DMS79 (cell line): ENCODE measurements around the gene CLIC4.
"Not testable (repeated sequence)": the region's sequence is repeated elsewhere in the genome, so short reads cannot be mapped to it uniquely, and the experiment has no call there.

Experiments
- DNase-seq: peaks from one replicate; lab custom pipeline; 2025; lab: John Stamatoyannopoulos, UW

Gene CLIC4

GRCh38 chr1:24744911-24745710 is at the start of gene CLIC4:
Gene CLIC4 (plus strand): TSS chr1:24745447. CDS start chr1:24745554, 107 bp downstream.
- peak; percentile 97 for DNase-seq

- no peak for DNase-seq
Observed at GRCh38 chr1:24696041-24696755, 49.0 kb upstream of the CLIC4 start.

- no peak for DNase-seq
Observed at GRCh38 chr1:24696756-24697330, 48.4 kb upstream of the CLIC4 start.

GRCh38 chr1:24697453-24698001 is 47.7 kb upstream of the CLIC4 start:
- DNase-seq = not testable (repeated sequence)

- DNase-seq = not testable (repeated sequence)
Observed at GRCh38 chr1:24698326-24698725, 46.9 kb upstream of the CLIC4 start.

- no peak for DNase-seq
Observed at GRCh38 chr1:24699628-24700027, 45.6 kb upstream of the CLIC4 start.

- DNase-seq = peak; percentile 67
Observed at GRCh38 chr1:24702511-24703293, 42.5 kb upstream of the CLIC4 start.

- peak; percentile 68 for DNase-seq
Observed at GRCh38 chr1:24704411-24705259, 40.6 kb upstream of the CLIC4 start.

- peak; percentile 99 for DNase-seq
Observed at GRCh38 chr1:24705260-24706073, 39.8 kb upstream of the CLIC4 start.

GRCh38 chr1:24706074-24706389 is 39.2 kb upstream of the CLIC4 start:
- not testable (repeated sequence) for DNase-seq

GRCh38 chr1:24707687-24708086 is 37.6 kb upstream of the CLIC4 start:
- DNase-seq = no peak

- no peak for DNase-seq
Observed at GRCh38 chr1:24708938-24709337, 36.3 kb upstream of the CLIC4 start.

GRCh38 chr1:24709791-24710441 is 35.3 kb upstream of the CLIC4 start:
- DNase-seq = no peak

- no peak for DNase-seq
Observed at GRCh38 chr1:24711329-24711728, 33.9 kb upstream of the CLIC4 start.

GRCh38 chr1:24713176-24713575 is 32.1 kb upstream of the CLIC4 start:
- no peak for DNase-seq

GRCh38 chr1:24713736-24714135 is 31.5 kb upstream of the CLIC4 start:
- DNase-seq = no peak

- DNase-seq = no peak
Observed at GRCh38 chr1:24714859-24715520, 30.3 kb upstream of the CLIC4 start.

- no peak for DNase-seq
Observed at GRCh38 chr1:24715658-24716057, 29.6 kb upstream of the CLIC4 start.
